Neural cell (in vitro differentiated cells): ENCODE data around the gene LRRC38. TPM values are rescaled to one million over a fixed set of nuclear protein-coding genes. Genes with fewer than 3 reads are reported as not detected.
"Not testable (repeated sequence)": the region's sequence is repeated elsewhere in the genome, so short reads cannot be mapped to it uniquely, and the experiment has no call there.

Experiments used
- H2AFZ ChIP-seq: fragments of 200-600, 300-800 bp; sonication (generic), shearing (Covaris generic); 2 replicates; pipeline ENCODE4 v1.6.0; 2014; ENCODE audit warnings: low read depth, mild to moderate bottlenecking, antibody characterized with exemption, low read length, moderate library complexity
- H3F3A ChIP-seq: fragments of 200-600 bp; shearing (Covaris generic); 2 replicates; pipeline ENCODE4 v1.6.1; 2016; ENCODE audit warnings: mild to moderate bottlenecking, moderate library complexity, mixed read lengths, antibody characterized with exemption, low read length; ENCODE audit not compliant: insufficient read depth, poor library complexity, severe bottlenecking
- H3K27ac ChIP-seq: fragments of 200-600, 300-800 bp; sonication (generic), shearing (Covaris generic); 2 replicates; pipeline ENCODE4 v1.5.1; 2014; ENCODE audit warnings: mild to moderate bottlenecking, low read length, moderate library complexity
- H3K27me3 ChIP-seq: fragments of 300-800, 200-600 bp; sonication (generic), shearing (Covaris generic); 2 replicates; pipeline ENCODE4 v1.6.0; 2014; ENCODE audit warnings: mild to moderate bottlenecking, low read depth, low read length, moderate library complexity; ENCODE audit not compliant: insufficient read depth
- H3K36me3 ChIP-seq: fragments of 300-800, 200-600 bp; sonication (generic), shearing (Covaris generic); 2 replicates; pipeline ENCODE4 v1.5.1; 2014; ENCODE audit warnings: mild to moderate bottlenecking, antibody characterized with exemption, low read length, moderate library complexity; ENCODE audit not compliant: insufficient read depth
- H3K4me2 ChIP-seq: fragments of 300-800, 200-600 bp; sonication (generic), shearing (Covaris generic); 2 replicates; pipeline ENCODE4 v1.6.0; 2014; ENCODE audit warnings: mild to moderate bottlenecking, low read length
- H3K4me3 ChIP-seq: fragments of 300-800, 200-600 bp; sonication (generic), shearing (Covaris generic); 2 replicates; pipeline ENCODE4 v1.5.1; 2014; ENCODE audit warnings: mild to moderate bottlenecking, low read length, moderate library complexity
- H3K79me2 ChIP-seq: fragments of 200-600 bp; shearing (Covaris generic); replicated peaks from 2 replicates; pipeline ENCODE4 v1.6.0; 2014; ENCODE audit warnings: mild to moderate bottlenecking, low read length, moderate library complexity; ENCODE audit not compliant: insufficient read depth
- H3K9ac ChIP-seq: fragments of 300-800, 200-600 bp; sonication (generic), shearing (Covaris generic); 2 replicates; pipeline ENCODE4 v1.6.1; 2016; ENCODE audit warnings: mild to moderate bottlenecking, low read length, mixed read lengths
- H3K9me2 ChIP-seq: fragments of 200-600 bp; shearing (Covaris generic); 2 replicates; pipeline ENCODE4 v1.6.1; 2016; ENCODE audit warnings: mild to moderate bottlenecking, low read length, mixed read lengths; ENCODE audit not compliant: insufficient read depth
- H3K9me3 ChIP-seq: fragments of 200-600, 300-800 bp; sonication (generic), shearing (Covaris generic); 2 replicates; pipeline ENCODE4 v1.6.1; 2016; ENCODE audit warnings: mild to moderate bottlenecking, mixed run types, low read length, moderate library complexity, mixed read lengths
- H4K20me1 ChIP-seq: fragments of 200-600 bp; shearing (Covaris generic); 2 replicates; pipeline ENCODE4 v1.6.1; 2016; ENCODE audit warnings: mild to moderate bottlenecking, mixed run types; ENCODE audit not compliant: insufficient read depth
- CTCF ChIP-seq: fragments of 450-650 bp; IDR thresholded peaks from 2 replicates; pipeline ENCODE4 v1.5.1; 2014; ENCODE audit warnings: antibody characterized with exemption, mild to moderate bottlenecking, moderate library complexity; ENCODE audit not compliant: poor library complexity, severe bottlenecking
- EP300 ChIP-seq: fragments of 450-650 bp; conservative IDR thresholded peaks from 2 replicates; pipeline ENCODE4 v1.6.1; 2014; ENCODE audit warnings: antibody characterized with exemption, mild to moderate bottlenecking, moderate library complexity; ENCODE audit not compliant: poor library complexity, severe bottlenecking
- EZH2 ChIP-seq: fragments of 200-600, 300-800 bp; shearing (Covaris generic), sonication (generic); IDR thresholded peaks from 2 replicates; pipeline ENCODE4 v1.6.1; 2014; ENCODE audit warnings: antibody characterized with exemption, low read length, borderline replicate concordance, mild to moderate bottlenecking; ENCODE audit not compliant: insufficient read depth, poor library complexity, severe bottlenecking
- MXI1 ChIP-seq: fragments of 450-650 bp; conservative IDR thresholded peaks from 2 replicates; pipeline ENCODE4 v1.6.1; 2014; ENCODE audit warnings: antibody characterized with exemption, mild to moderate bottlenecking; ENCODE audit not compliant: poor library complexity, severe bottlenecking
- POLR2AphosphoS5 ChIP-seq: IDR thresholded peaks from 2 replicates; pipeline ENCODE4 v1.6.1; 2012
- RAD21 ChIP-seq: fragments of 450-650 bp; conservative IDR thresholded peaks from 2 replicates; pipeline ENCODE4 v1.6.1; 2014; ENCODE audit warnings: antibody characterized with exemption, mild to moderate bottlenecking, moderate library complexity
- REST ChIP-seq: IDR thresholded peaks from 2 replicates; pipeline ENCODE4 v1.6.1; 2012; ENCODE audit warnings: borderline replicate concordance
- SMC3 ChIP-seq: fragments of 450-650 bp; conservative IDR thresholded peaks from 2 replicates; pipeline ENCODE4 v1.6.1; 2014; ENCODE audit warnings: antibody characterized with exemption, mild to moderate bottlenecking, moderate library complexity; ENCODE audit not compliant: poor library complexity
- TAF1 ChIP-seq: IDR thresholded peaks from 2 replicates; pipeline ENCODE4 v1.6.1; 2012; ENCODE audit warnings: low read depth
- polyA plus RNA-seq: library from polyadenylated mRNA; depleted of rRNA; stranded (reverse); fragments of >200 nt; gene quantifications from 2 replicates; pipeline ENCODE4 v1.2.3, GENCODE V29; 2014

Gene LRRC38
- polyA plus RNA-seq, 1 donor from 2014 or later = not detected

GRCh38 chr1:13435458-13435857 is 78.3 kb downstream of the LRRC38 start:
- no peak overlapping the region for H3K4me3 ChIP-seq
- no peaks in the 10 kb centered on the region for H4K20me1 ChIP-seq
- H3F3A ChIP-seq = no peaks in the 10 kb centered on the region
- no peaks in the 10 kb centered on the region for H3K36me3 ChIP-seq
- no peaks in the 10 kb centered on the region for H3K79me2 ChIP-seq
- H3K9me2 ChIP-seq = no peaks in the 10 kb centered on the region
- H3K9me3 ChIP-seq = no peaks in the 10 kb centered on the region
- H3K27ac ChIP-seq = no peak overlapping the region
- H3K27me3 ChIP-seq = no peaks in the 10 kb centered on the region
- no peak overlapping the region for H2AFZ ChIP-seq
- TF ChIP-seq MXI1 = no peak
- TF ChIP-seq CTCF = no peak
- TF ChIP-seq EP300 = no peak
- no peak for TF ChIP-seq TAF1
- no peak for TF ChIP-seq SMC3
- no peak for TF ChIP-seq RAD21
- no peak overlapping the region for H3K9ac ChIP-seq
- no peak overlapping the region for H3K4me2 ChIP-seq

- H3K9me2 ChIP-seq, H3K9ac ChIP-seq, H3K36me3 ChIP-seq, H3K27ac ChIP-seq, H3K9me3 ChIP-seq, H4K20me1 ChIP-seq, H3K27me3 ChIP-seq, H3K4me3 ChIP-seq, H3F3A ChIP-seq, H3K79me2 ChIP-seq, H3K4me2 ChIP-seq, H2AFZ ChIP-seq: not testable (repeated sequence)
These were observed 80.0 kb downstream of the LRRC38 start for GRCh38 chr1:13433694-13434358.

GRCh38 chr1:13432251-13432650 is 81.6 kb downstream of the LRRC38 start:
- H3K4me2 ChIP-seq = no peak overlapping the region
- no peaks in the 10 kb centered on the region for H3K27me3 ChIP-seq
- no peak overlapping the region for H3K27ac ChIP-seq
- no peak for TF ChIP-seq TAF1
- TF ChIP-seq POLR2AphosphoS5 = no peak
- TF ChIP-seq SMC3 = no peak
- TF ChIP-seq CTCF = no peak
- TF ChIP-seq EZH2 = no peak
- TF ChIP-seq RAD21 = no peak
- TF ChIP-seq EP300 = no peak
- TF ChIP-seq MXI1 = no peak
- TF ChIP-seq REST = no peak
- H3K4me3 ChIP-seq = no peak overlapping the region
- H3F3A ChIP-seq = no peaks in the 10 kb centered on the region
- H3K9me2 ChIP-seq = no peaks in the 10 kb centered on the region
- H3K9ac ChIP-seq = no peak overlapping the region
- H3K36me3 ChIP-seq = no peaks in the 10 kb centered on the region
- no peaks in the 10 kb centered on the region for H3K79me2 ChIP-seq
- H2AFZ ChIP-seq = no peak overlapping the region
- no peaks in the 10 kb centered on the region for H4K20me1 ChIP-seq
- no peaks in the 10 kb centered on the region for H3K9me3 ChIP-seq
